SK-N-SH (cell line): ENCODE results near the gene MVD.

Source experiments
- CTCF ChIP-seq: fragments of 200-600 bp; sonication (generic); IDR thresholded peaks from 2 replicates; pipeline ENCODE4 v1.6.1; 2017; ENCODE audit warnings: antibody characterized with exemption, mild to moderate bottlenecking, moderate library complexity
- GATA2 ChIP-seq: sonication (generic); formaldehyde crosslinking; IDR thresholded peaks from 2 replicates; pipeline ENCODE4 v1.5.0; 2020; ENCODE audit warnings: mild to moderate bottlenecking, missing genetic modification reagents
- MEF2A ChIP-seq: IDR thresholded peaks from 2 replicates; pipeline ENCODE4 v1.4.0; 2012; ENCODE audit warnings: low read depth, borderline replicate concordance
- MXI1 ChIP-seq: IDR thresholded peaks from 2 replicates; pipeline ENCODE4 v1.6.1; 2012; ENCODE audit warnings: mild to moderate bottlenecking, low read depth, low read length, improper control_type of control experiment
- REST ChIP-seq: IDR thresholded peaks from 2 replicates; pipeline ENCODE4 v1.6.1; 2012; ENCODE audit warnings: mild to moderate bottlenecking, low read depth, low read length, moderate library complexity
- RFX5 ChIP-seq: IDR thresholded peaks from 2 replicates; pipeline ENCODE4 v1.6.1; 2012; ENCODE audit warnings: mild to moderate bottlenecking, improper control_type of control experiment, low read length
- RXRA ChIP-seq: IDR thresholded peaks from 2 replicates; pipeline ENCODE4 v1.4.0; 2012; ENCODE audit warnings: low read depth, mild to moderate bottlenecking, borderline replicate concordance
- SIN3A ChIP-seq: IDR thresholded peaks from 2 replicates; pipeline ENCODE4 v1.6.1; 2012; ENCODE audit warnings: low read depth, mild to moderate bottlenecking, low read length, moderate library complexity, borderline replicate concordance

GRCh38 chr16:88706965-88707826 is 44.3 kb upstream of the MVD start:
- no peak for TF ChIP-seq CTCF
- no peak for TF ChIP-seq GATA2 (CRISPR knock-in tag)
- no peak for TF ChIP-seq RFX5
- no peak for TF ChIP-seq MXI1
- no peak for TF ChIP-seq MEF2A
- TF ChIP-seq REST: no peak
- no peak for TF ChIP-seq SIN3A
- no peak for TF ChIP-seq RXRA
